Activated CD8-positive, alpha-beta memory T cell treated with anti-CD3 and anti-CD28 coated beads for 1 hour (primary cell): ENCODE measurements around the gene C1orf116.
A peak's percentile ranks its signal among the peaks of the same experiment; 100 is the strongest.

ENCODE experiments used
- DNase-seq, 2 donors: peaks; one replicate each; pipeline ENCODE4 v3.0.0-alpha.2; 2020; ENCODE audit warnings: low read depth in 1 of 2; ENCODE audit errors: extremely low read depth in 1 of 2

Gene C1orf116

GRCh38 chr1:207020709-207021107, 11.8 kb downstream of the C1orf116 start:
- DNase-seq: no peak

- no peak for DNase-seq
Measured at GRCh38 chr1:207020065-207020708, 12.4 kb downstream of the C1orf116 start.

GRCh38 chr1:207019661-207020060, 12.9 kb downstream of the C1orf116 start:
- no peak for DNase-seq

- no peak for DNase-seq
Measured at GRCh38 chr1:207019161-207019560, 13.4 kb downstream of the C1orf116 start.

- no peak for DNase-seq
Measured at GRCh38 chr1:207018707-207019106, 13.8 kb downstream of the C1orf116 start.

GRCh38 chr1:207017615-207018559, 14.7 kb downstream of the C1orf116 start:
- no peak for DNase-seq

GRCh38 chr1:207015791-207016190, 16.8 kb downstream of the C1orf116 start:
- no peak for DNase-seq

- DNase-seq: no peak
Measured at GRCh38 chr1:207014728-207015127, 17.8 kb downstream of the C1orf116 start.

- no peak for DNase-seq
Measured at GRCh38 chr1:207013321-207014085, 19.1 kb downstream of the C1orf116 start.

- DNase-seq: no peak
Measured at GRCh38 chr1:207010726-207011125, 21.8 kb downstream of the C1orf116 start.

- no peak for DNase-seq
Measured at GRCh38 chr1:207009945-207010344, 22.6 kb downstream of the C1orf116 start.

- no peak for DNase-seq
Measured at GRCh38 chr1:207009182-207009850, 23.2 kb downstream of the C1orf116 start.

- no peak for DNase-seq
Measured at GRCh38 chr1:207007352-207008033, 25.1 kb downstream of the C1orf116 start.

GRCh38 chr1:207006914-207007313, 25.6 kb downstream of the C1orf116 start:
- no peak for DNase-seq

- no peak for DNase-seq
Measured at GRCh38 chr1:207006083-207006482, 26.5 kb downstream of the C1orf116 start.

- peak; percentile 7 to 8 for DNase-seq
Measured at GRCh38 chr1:207004931-207005830, 27.4 kb downstream of the C1orf116 start.

- DNase-seq: no peak
Measured at GRCh38 chr1:207003210-207003609, 29.3 kb downstream of the C1orf116 start.

- no peak for DNase-seq
Measured at GRCh38 chr1:207002724-207003146, 29.8 kb downstream of the C1orf116 start.
